Endothelial cell of umbilical vein (primary cell): Measurements from ENCODE around the gene ARV1. TPM values are rescaled to one million over a fixed set of nuclear protein-coding genes. Genes with fewer than 3 reads are reported as not detected.
A peak's percentile ranks its signal among the peaks of the same experiment; 100 is the strongest.

Source experiments
- BruUV-seq: library from RNA; stranded (reverse); fragments of 400-500 nt; replicated peaks from 2 replicates; lab custom pipeline; 2021; lab: Mats Ljungman, UMichigan
- CTCF ChIA-PET: fragments of 300-600, 350-600 bp; sonication (Branson Sonifier 250); formaldehyde crosslinking; loops from one replicate; lab custom pipeline; 2021; ENCODE audit warnings: antibody characterized with exemption, inconsistent platforms; lab: Charles Lee
- POLR2A ChIA-PET: fragments of 300-600, 350-600 bp; sonication (Branson Sonifier 250); formaldehyde crosslinking; loops from one replicate; lab custom pipeline; 2021; ENCODE audit warnings: antibody characterized with exemption, inconsistent platforms; lab: Charles Lee
- DNase-seq: peaks from one replicate; pipeline ENCODE4 v3.0.0-alpha.2; 2011; ENCODE audit warnings: low read depth, low spot score
- FAIRE-seq: peaks from 2 replicates; lab custom pipeline; 2011; peaks lifted over from hg19 to GRCh38; lab: Jason Lieb, UNC
- H2AFZ ChIP-seq: 2 replicates; pipeline ENCODE4 v1.6.0; 2012; ENCODE audit warnings: low read depth, low read length, control low read depth, inconsistent platforms
- H3K27ac ChIP-seq: 2 replicates; pipeline ENCODE4 v1.5.1; 2011; ENCODE audit warnings: low read depth, mild to moderate bottlenecking, control low read depth, low read length, moderate library complexity; ENCODE audit not compliant: insufficient read depth
- H3K27me3 ChIP-seq, 2 experiments: 2 replicates each; pipeline versions ENCODE4 v1.6.0 to v1.6.1; 2011; ENCODE audit warnings: low read length in 2 of 2, mixed read lengths in 1 of 2; ENCODE audit not compliant: control insufficient read depth in 2 of 2, insufficient read depth in 2 of 2
- H3K36me3 ChIP-seq, 2 experiments: 2 replicates in 1 of 2; 3 replicates in 1 of 2; pipeline ENCODE4 v1.5.1; 2011; ENCODE audit warnings: low read length in 2 of 2, mild to moderate bottlenecking in 1 of 2, moderate library complexity in 1 of 2; ENCODE audit not compliant: control insufficient read depth in 2 of 2, insufficient read depth in 2 of 2; ENCODE audit errors: extremely low read depth in 1 of 2
- H3K4me1 ChIP-seq: 3 replicates; pipeline ENCODE4 v1.5.1; 2011; ENCODE audit warnings: mild to moderate bottlenecking, low read length; ENCODE audit not compliant: control insufficient read depth, insufficient read depth; ENCODE audit errors: extremely low read depth
- H3K4me2 ChIP-seq: 2 replicates; pipeline ENCODE4 v1.6.1; 2011; ENCODE audit warnings: low read length, control low read depth, mixed read lengths; ENCODE audit not compliant: insufficient read depth
- H3K4me3 ChIP-seq, 3 experiments: fragments of 200-600 bp in 1 of 3; sonication (generic), shearing (Covaris generic) in 1 of 3; replicated peaks in 1 of 3; 2 replicates each; pipeline ENCODE4 v1.5.1; 2011 to 2016; ENCODE audit warnings: control low read depth in 3 of 3, low read length in 3 of 3, mild to moderate bottlenecking in 2 of 3, inconsistent platforms in 1 of 3, low read depth in 1 of 3, moderate library complexity in 1 of 3; ENCODE audit not compliant: insufficient read depth in 1 of 3
- H3K79me2 ChIP-seq: 2 replicates; pipeline ENCODE4 v1.6.0; 2012; ENCODE audit warnings: low read length, inconsistent platforms; ENCODE audit not compliant: control insufficient read depth, insufficient read depth
- H3K9ac ChIP-seq: replicated peaks from 2 replicates; pipeline ENCODE3; 2011; ENCODE audit warnings: low read length, control low read depth; ENCODE audit not compliant: insufficient read depth; ENCODE audit errors: extremely low read depth
- H3K9me1 ChIP-seq: replicated peaks from 3 replicates; pipeline ENCODE4 v1.6.0; 2011; ENCODE audit warnings: mild to moderate bottlenecking, low read length; ENCODE audit not compliant: control insufficient read depth, insufficient read depth; ENCODE audit errors: extremely low read depth
- H3K9me3 ChIP-seq: replicated peaks from 2 replicates; pipeline ENCODE4 v1.5.1; 2012; ENCODE audit warnings: low read length, inconsistent platforms; ENCODE audit not compliant: control insufficient read depth, insufficient read depth
- H4K20me1 ChIP-seq: replicated peaks from 2 replicates; pipeline ENCODE3; 2011; ENCODE audit warnings: mild to moderate bottlenecking, low read length; ENCODE audit not compliant: control insufficient read depth, insufficient read depth; ENCODE audit errors: extremely low read depth
- EZH2 ChIP-seq: IDR thresholded peaks from 2 replicates; pipeline ENCODE4 v1.6.1; 2012; ENCODE audit warnings: borderline replicate concordance, low read depth, mild to moderate bottlenecking, moderate library complexity, low read length, inconsistent platforms; ENCODE audit not compliant: severe bottlenecking
- FOS ChIP-seq: IDR thresholded peaks from 2 replicates; pipeline ENCODE4 v1.6.1; 2011; ENCODE audit warnings: mild to moderate bottlenecking, low read length, moderate library complexity, borderline replicate concordance; ENCODE audit not compliant: insufficient read depth
- GATA2 ChIP-seq: IDR thresholded peaks from 2 replicates; pipeline ENCODE4 v1.7.0; 2011; ENCODE audit warnings: low read depth, mild to moderate bottlenecking, moderate library complexity, mixed read lengths, low read length; ENCODE audit not compliant: insufficient read length, insufficient read depth
- JUN ChIP-seq: IDR thresholded peaks from 2 replicates; pipeline ENCODE4 v1.6.1; 2011; ENCODE audit warnings: borderline replicate concordance, low read depth; ENCODE audit not compliant: insufficient read length, insufficient read depth
- MYC ChIP-seq: IDR thresholded peaks from one replicate; pipeline ENCODE4 v1.6.1; 2011; ENCODE audit warnings: mild to moderate bottlenecking, low read depth, low read length
- POLR2A ChIP-seq: IDR thresholded peaks from 2 replicates; pipeline ENCODE4 v1.6.1; 2012; ENCODE audit warnings: low read depth, mild to moderate bottlenecking, control low read depth, low read length
- POLR2AphosphoS5 ChIP-seq: IDR thresholded peaks from 2 replicates; pipeline ENCODE4 v1.6.1; 2012; ENCODE audit warnings: low read depth, mild to moderate bottlenecking, control low read depth, low read length, moderate library complexity; ENCODE audit not compliant: insufficient read depth
- dilution Hi-C: fragments of 300-500 bp; cut with MboI; formaldehyde crosslinking; loops from one replicate; pipeline ENCODE4 v1.15.0; 2019; ENCODE audit warnings: low sequenced_read_pairs; ENCODE audit not compliant: extremely low pct_ligation_motif_present
- intact Hi-C: fragments of 100-400 bp; cut with micrococcal nuclease; formaldehyde crosslinking; loops from one replicate; pipeline ENCODE4 v1.10.0; 2022
- polyA plus RNA-seq, 4 experiments: library from polyadenylated mRNA; depleted of rRNA in 3 of 4; stranded (reverse) in 3 of 4; unstranded in 1 of 4; fragments of >200 nt; gene quantifications; 2 replicates each; pipeline versions ENCODE4 v1.2.1 to v1.2.3, GENCODE V29; 2011 to 2012; ENCODE audit warnings: missing spikeins in 1 of 4
- total RNA-seq: library from RNA; stranded (reverse); gene quantifications from 2 replicates; pipeline ENCODE4 v1.2.3, GENCODE V29; 2021
- TF ChIP-seq, protein P1 (sequence below), 2 donors: IDR thresholded peaks; 1 replicate in 1 of 2; 2 replicates in 1 of 2; pipeline ENCODE4 v1.5.1; 2011; ENCODE audit warnings: low read length in 2 of 2, mild to moderate bottlenecking in 2 of 2, moderate library complexity in 2 of 2, control low read depth in 1 of 2, inconsistent platforms in 1 of 2, low read depth in 1 of 2; ENCODE audit not compliant: insufficient read depth in 1 of 2; ENCODE audit errors: extremely low read depth in 1 of 2
- TF ChIP-seq, protein P2 (sequence below): IDR thresholded peaks from 2 replicates; pipeline ENCODE4 v1.6.1; 2011; ENCODE audit not compliant: insufficient read depth, insufficient read length

ARV1 gene
- total and polyA plus RNA-seq, 2 donors (not counting 3 experiments of a cell fraction or from before 2014, with no cell fraction given): 10.7 to 14.0 TPM

GRCh38 chr1:230979389-230979716 lies 459 bp downstream of the ARV1 start:
- peak overlapping the region; percentile 77 for H3K4me2 ChIP-seq
- no peaks in the 10 kb centered on the region for H4K20me1 ChIP-seq
- TF ChIP-seq JUN (no peak), EZH2 (no peak), POLR2AphosphoS5 (no peak), GATA2 (no peak), FOS (no peak), MYC (no peak), POLR2A (no peak)
- TF ChIP-seq, protein P1, sequence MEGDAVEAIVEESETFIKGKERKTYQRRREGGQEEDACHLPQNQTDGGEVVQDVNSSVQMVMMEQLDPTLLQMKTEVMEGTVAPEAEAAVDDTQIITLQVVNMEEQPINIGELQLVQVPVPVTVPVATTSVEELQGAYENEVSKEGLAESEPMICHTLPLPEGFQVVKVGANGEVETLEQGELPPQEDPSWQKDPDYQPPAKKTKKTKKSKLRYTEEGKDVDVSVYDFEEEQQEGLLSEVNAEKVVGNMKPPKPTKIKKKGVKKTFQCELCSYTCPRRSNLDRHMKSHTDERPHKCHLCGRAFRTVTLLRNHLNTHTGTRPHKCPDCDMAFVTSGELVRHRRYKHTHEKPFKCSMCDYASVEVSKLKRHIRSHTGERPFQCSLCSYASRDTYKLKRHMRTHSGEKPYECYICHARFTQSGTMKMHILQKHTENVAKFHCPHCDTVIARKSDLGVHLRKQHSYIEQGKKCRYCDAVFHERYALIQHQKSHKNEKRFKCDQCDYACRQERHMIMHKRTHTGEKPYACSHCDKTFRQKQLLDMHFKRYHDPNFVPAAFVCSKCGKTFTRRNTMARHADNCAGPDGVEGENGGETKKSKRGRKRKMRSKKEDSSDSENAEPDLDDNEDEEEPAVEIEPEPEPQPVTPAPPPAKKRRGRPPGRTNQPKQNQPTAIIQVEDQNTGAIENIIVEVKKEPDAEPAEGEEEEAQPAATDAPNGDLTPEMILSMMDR (IDR thresholded peaks at IDR 0.05; ENCODE audit: extremely low read depth in 1 of 2, insufficient read depth in 1 of 2, low read depth in 1 of 2, low read length in 2 of 2): no peak
- TF ChIP-seq, protein P2, sequence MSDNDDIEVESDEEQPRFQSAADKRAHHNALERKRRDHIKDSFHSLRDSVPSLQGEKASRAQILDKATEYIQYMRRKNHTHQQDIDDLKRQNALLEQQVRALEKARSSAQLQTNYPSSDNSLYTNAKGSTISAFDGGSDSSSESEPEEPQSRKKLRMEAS: no peak
- H3K79me2 ChIP-seq: peaks cover 14% of the 10 kb centered on the region
- H3K27ac ChIP-seq: peak overlapping the region; percentile 42
- H2AFZ ChIP-seq: peak overlapping the region; percentile 90
- no peaks in the 10 kb centered on the region for H3K27me3 ChIP-seq
- TSS peak; percentile 59 for BruUV-seq
- H3K36me3 ChIP-seq: no peaks in the 10 kb centered on the region
- ChIA-PET POLR2A (no interaction called here), CTCF (interaction anchor here (1.1 to 1.9 kb wide), 3 partner anchors 49 to 337 kb away, joined by 4 to 10 read pairs (median 5); no protein-coding TSS in a partner anchor)
- no peaks in the 10 kb centered on the region for H3K9me3 ChIP-seq
- DNase-seq (no peak), FAIRE-seq (peak; percentile 35)
- H3K4me3 ChIP-seq: peak overlapping the region; percentile 70 to 96 (median 86)
- peaks cover 19% of the 10 kb centered on the region for H3K4me1 ChIP-seq
- no peaks in the 10 kb centered on the region for H3K9me1 ChIP-seq
- dilution Hi-C loops: no loop called here
- H3K9ac ChIP-seq: peak overlapping the region; percentile 70
- intact Hi-C loops: loop anchor here (1.0 to 10.0 kb wide), 12 partner anchors 61 to 625 kb away; partner anchors contain the start of genes C1orf198, EGLN1, EXOC8 and FAM89A
